Measurements from ENCODE around the gene SEPTIN8.

SEPTIN8 gene

DNA sequence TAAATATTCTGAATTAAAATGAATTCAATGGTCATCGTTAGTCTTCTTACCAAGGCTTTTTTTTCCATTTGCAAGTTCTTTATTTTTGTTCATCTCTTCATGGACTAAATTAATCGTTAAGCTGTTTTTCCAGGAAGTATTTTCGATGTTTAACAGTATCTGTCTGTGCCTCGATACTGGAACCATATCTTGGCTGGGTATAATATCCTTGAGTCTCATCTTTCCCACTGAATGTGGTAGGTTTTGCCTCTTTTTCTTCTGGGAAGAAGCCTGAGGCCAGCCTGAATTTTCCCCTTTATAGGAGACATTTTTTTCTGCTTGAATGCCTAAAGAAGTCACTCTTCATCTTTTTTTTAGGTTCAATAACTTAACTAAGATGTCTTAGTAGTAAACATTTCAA lies 4.0 kb upstream of the SEPTIN8 start:
- Mint-ChIP-seq H3K9me3 (no peaks in the 10 kb centered on the region), H3K4me1 (peaks cover 12 to 23% of the 10 kb centered on the region in 2 donors), H3K27me3 (peaks cover 52 to 77% of the 10 kb centered on the region in 2 donors), H3K27ac (no peak overlapping the region), H3K4me3 (no peak overlapping the region), H3K36me3 (no peaks in the 10 kb centered on the region)
- ATAC-seq (replicated peaks), result no peak
- no peak for DNase-seq

DNA sequence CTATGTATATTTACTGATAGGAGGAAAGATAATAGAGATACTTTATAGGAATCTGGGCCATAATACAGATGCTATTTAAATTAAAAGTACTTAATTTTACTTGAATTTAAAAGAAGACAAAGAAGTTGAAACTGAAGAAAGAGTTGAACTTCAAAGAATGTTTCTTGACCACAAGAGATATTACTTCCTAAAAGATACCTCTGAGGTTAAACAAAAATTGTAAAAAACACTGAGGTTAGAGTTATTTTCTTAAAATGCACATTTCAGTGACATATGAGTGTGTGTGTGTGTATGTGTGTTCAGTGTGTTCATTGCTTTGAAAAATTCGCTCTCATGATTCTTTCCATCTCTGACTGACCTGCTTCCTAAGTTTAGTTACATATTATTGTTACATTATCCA lies 3.5 kb upstream of the SEPTIN8 start:
- H3K4me3 Mint-ChIP-seq, result no peak overlapping the region
- no peak for DNase-seq
- H3K4me1 Mint-ChIP-seq, result peaks cover 11 to 22% of the 10 kb centered on the region in 2 donors
- peaks cover 48 to 77% of the 10 kb centered on the region in 2 donors for H3K27me3 Mint-ChIP-seq
- ATAC-seq (replicated peaks), result no peak
- H3K36me3 Mint-ChIP-seq, result no peaks in the 10 kb centered on the region
- no peak overlapping the region for H3K27ac Mint-ChIP-seq
- H3K9me3 Mint-ChIP-seq, result no peaks in the 10 kb centered on the region

DNA sequence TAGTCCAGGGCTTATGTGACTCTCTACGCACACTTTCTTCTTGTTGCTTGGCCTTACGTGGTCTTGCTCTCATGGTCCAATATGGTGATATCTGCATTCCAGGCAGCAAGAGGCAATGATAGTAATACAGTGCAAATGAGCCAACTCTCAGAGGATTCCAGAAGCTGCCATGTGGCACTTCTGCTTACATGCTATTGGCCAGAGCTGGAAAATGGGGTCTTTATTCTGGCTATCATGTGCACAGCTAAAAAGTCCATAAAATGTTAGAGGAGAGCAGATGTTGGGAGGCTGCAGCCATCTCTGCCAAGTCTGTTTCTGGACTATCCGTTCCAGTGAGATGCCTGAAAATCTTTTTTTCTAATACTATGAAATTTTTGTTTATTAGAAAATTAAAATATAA lies 2.9 kb upstream of the SEPTIN8 start:
- Mint-ChIP-seq H3K27me3 (peaks cover 47 to 77% of the 10 kb centered on the region in 2 donors), H3K27ac (no peak overlapping the region)

DNA sequence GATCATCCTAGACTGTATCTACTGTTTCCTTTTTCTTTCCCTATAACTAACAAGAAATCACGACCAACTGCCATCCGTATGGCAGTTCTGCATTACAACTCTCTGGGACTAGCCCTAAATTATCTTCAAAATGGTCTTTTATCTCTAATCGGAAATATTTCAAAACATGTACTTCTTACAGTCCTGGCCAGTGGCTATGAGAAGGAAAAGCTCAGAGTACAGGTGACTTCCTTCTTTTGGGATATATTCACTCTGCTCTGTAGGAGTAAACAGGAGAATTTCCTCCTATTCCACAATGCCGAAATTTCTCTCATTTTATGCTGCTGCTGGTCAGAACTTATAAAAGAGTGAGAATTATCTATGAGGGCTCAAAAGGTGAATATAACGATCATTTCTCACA lies 1.8 kb upstream of the SEPTIN8 start:
- H3K27me3 Mint-ChIP-seq, result peaks cover 53 to 79% of the 10 kb centered on the region in 2 donors

More for the DNA sequence above, 2.9 kb upstream of the SEPTIN8 start:
- ATAC-seq (replicated peaks) (no peak), DNase-seq (no peak)
- Mint-ChIP-seq H3K9me3 (no peaks in the 10 kb centered on the region), H3K4me3 (no peak overlapping the region), H3K36me3 (no peaks in the 10 kb centered on the region), H3K4me1 (peaks cover 6 to 16% of the 10 kb centered on the region in 2 donors)

DNA sequence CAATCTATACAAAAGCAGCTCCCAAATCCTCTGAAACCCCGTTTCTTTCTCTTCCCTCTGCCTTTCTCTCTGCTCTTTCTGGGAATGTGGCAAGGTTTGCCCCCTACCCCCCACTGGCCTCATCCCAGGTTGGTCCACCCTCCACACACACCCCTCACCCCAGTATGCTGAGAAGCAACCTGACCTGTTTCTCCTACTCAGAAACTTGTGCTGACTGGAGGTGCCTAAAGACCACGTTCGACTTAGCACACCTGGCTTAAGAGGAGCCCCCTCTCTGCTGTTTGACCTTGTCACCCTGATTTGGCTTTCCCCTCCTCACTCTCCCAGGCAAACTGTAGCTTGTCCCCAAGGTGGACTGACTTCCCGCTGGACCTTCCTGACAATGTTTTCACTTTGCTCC lies 1.1 kb upstream of the SEPTIN8 start:
- no peaks in the 10 kb centered on the region for H3K9me3 Mint-ChIP-seq
- peaks cover 55 to 79% of the 10 kb centered on the region in 2 donors for H3K27me3 Mint-ChIP-seq
- H3K4me1 Mint-ChIP-seq, result peaks cover 5 to 15% of the 10 kb centered on the region in 2 donors
- peak overlapping the region; percentile 56 for H3K27ac Mint-ChIP-seq
- no peaks in the 10 kb centered on the region for H3K36me3 Mint-ChIP-seq
- ATAC-seq (replicated peaks) (no peak), DNase-seq (no peak)
- H3K4me3 Mint-ChIP-seq, result peak overlapping the region; percentile 77 to 81

More for the DNA sequence above, 1.8 kb upstream of the SEPTIN8 start:
- Mint-ChIP-seq H3K36me3 (no peaks in the 10 kb centered on the region), H3K4me1 (peaks cover 5 to 15% of the 10 kb centered on the region in 2 donors), H3K27ac (no peak overlapping the region), H3K9me3 (no peaks in the 10 kb centered on the region), H3K4me3 (no peak overlapping the region)
- no peak for ATAC-seq (replicated peaks)
- DNase-seq, result no peak

DNA sequence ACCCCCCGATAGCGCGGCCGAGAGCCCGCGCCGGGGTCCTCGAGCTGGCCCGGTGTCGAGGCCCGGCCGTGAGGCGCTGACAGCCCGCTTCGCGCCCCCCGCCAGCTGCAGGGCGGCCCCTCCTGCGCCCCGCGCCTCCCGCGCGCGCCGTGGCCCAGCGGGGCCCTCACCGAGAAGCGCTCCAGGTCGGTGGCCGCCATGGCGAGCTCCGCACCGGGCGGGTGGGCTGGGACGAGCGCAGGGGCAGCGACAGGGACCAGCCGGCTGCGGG lies 166 bp downstream of the SEPTIN8 start:
- no peak overlapping the region for H3K27ac Mint-ChIP-seq
- H3K36me3 Mint-ChIP-seq, result no peaks in the 10 kb centered on the region
- ATAC-seq (replicated peaks) (no peak), DNase-seq (no peak)
- peaks cover 48 to 79% of the 10 kb centered on the region in 2 donors for H3K27me3 Mint-ChIP-seq
- peak overlapping the region in 1 of 2 donors; percentile 77 for H3K4me3 Mint-ChIP-seq
- H3K9me3 Mint-ChIP-seq, result no peaks in the 10 kb centered on the region
- H3K4me1 Mint-ChIP-seq, result peaks cover 5 to 8% of the 10 kb centered on the region in 2 donors

DNA sequence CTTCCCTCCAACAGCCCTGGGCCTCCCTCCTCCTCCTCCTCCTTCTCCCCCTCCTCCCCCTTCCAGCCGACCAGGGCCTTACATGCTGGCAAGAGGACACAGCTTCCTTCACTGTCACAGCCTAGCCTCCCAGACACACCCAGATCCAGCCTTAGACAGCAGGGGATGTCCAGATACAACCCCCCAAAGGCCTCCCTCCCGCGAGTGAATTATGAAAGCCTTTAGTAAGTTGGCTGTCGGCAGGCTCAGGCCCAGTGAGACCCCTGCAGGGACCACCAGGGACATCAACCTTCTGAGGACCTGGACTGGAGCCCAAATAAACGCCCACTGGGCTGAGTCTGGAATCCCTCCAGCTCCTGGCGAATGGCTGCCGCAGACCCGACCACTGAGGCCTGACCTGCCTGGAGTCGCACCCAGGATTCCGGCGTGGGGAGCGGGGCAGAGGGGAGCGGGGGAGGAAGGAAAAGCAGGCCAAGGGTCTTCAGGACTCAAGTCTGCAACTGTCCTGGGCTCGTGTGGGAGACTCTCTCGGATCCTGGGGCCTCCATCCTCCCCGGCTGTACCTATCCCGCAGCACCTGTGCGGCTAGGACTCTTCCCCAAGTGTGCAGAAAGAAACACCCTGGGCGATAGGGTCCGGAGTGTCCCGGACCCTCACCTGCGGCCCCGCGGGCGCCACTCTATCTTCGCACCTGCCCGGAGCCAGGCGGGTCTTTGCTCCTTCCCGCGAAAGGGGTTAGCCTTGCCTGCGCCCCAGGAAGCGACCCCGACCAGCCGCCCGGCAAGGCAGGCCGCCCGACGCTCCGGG lies 705 bp downstream of the SEPTIN8 start:
- DNase-seq, result no peak
- peak; percentile 27 to 32 for ATAC-seq (replicated peaks)
- H3K4me1 Mint-ChIP-seq, result peaks cover 5 to 8% of the 10 kb centered on the region in 2 donors
- H3K27me3 Mint-ChIP-seq, result peaks cover 43 to 74% of the 10 kb centered on the region in 2 donors
- H3K4me3 Mint-ChIP-seq, result peak overlapping the region; percentile 60 to 77
- no peaks in the 10 kb centered on the region for H3K9me3 Mint-ChIP-seq
- H3K36me3 Mint-ChIP-seq, result no peaks in the 10 kb centered on the region
- H3K27ac Mint-ChIP-seq, result peak overlapping the region; percentile 56

DNA sequence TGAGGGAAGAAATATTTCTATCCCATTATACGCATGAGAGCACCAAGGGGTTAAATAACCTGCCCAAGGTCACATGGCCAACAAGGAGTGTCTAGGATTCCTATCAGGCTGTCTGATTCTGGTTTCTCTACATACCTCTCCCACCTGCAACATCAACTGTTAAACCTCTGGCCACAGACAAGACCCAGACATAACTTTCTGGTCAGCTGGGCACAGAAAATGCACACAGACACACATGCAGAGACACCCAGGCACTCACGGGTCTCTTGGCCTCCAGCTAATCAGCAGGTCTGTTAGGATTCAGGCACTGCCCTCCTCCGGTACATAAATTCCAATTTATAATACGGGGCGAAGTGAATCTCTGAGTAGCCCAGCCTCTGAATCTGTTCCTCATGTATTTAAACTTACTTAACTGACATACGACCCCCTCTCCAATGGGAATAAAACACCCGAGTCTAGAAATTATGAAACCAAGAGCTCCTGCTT lies 1.5 kb downstream of the SEPTIN8 start:
- no peak overlapping the region for H3K27ac Mint-ChIP-seq
- peaks cover 41 to 69% of the 10 kb centered on the region in 2 donors for H3K27me3 Mint-ChIP-seq
- DNase-seq (no peak), ATAC-seq (replicated peaks) (no peak)
- no peak overlapping the region for H3K4me3 Mint-ChIP-seq
- H3K4me1 Mint-ChIP-seq, result peaks cover 5 to 8% of the 10 kb centered on the region in 2 donors
- H3K36me3 Mint-ChIP-seq, result no peaks in the 10 kb centered on the region
- no peaks in the 10 kb centered on the region for H3K9me3 Mint-ChIP-seq

DNA sequence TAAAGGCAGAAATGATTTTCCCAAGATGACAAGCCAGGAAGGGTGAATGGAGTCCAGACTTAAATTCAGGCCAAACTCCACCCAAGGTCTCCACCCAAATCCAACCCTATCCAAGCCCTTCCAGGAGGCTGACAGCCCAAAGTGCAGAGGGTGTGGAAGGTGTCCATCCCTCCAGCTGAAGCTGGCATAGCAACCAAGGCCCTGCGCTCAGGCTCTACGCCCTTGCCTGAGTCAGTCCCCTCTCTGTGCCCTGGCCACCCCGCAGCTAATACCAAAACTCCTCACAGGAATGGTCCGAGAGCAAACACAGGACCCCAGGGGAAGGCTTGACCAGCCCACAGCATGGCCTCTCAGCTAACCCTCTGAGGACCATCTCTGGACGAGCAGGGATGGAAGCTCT lies 2.1 kb downstream of the SEPTIN8 start:
- H3K9me3 Mint-ChIP-seq, result no peaks in the 10 kb centered on the region
- peaks cover 39 to 66% of the 10 kb centered on the region in 2 donors for H3K27me3 Mint-ChIP-seq
- H3K36me3 Mint-ChIP-seq, result no peaks in the 10 kb centered on the region
- ATAC-seq (replicated peaks), result no peak
- no peak for DNase-seq
- H3K4me3 Mint-ChIP-seq, result no peak overlapping the region
- no peak overlapping the region for H3K27ac Mint-ChIP-seq
- H3K4me1 Mint-ChIP-seq, result peaks cover 5 to 8% of the 10 kb centered on the region in 2 donors

DNA sequence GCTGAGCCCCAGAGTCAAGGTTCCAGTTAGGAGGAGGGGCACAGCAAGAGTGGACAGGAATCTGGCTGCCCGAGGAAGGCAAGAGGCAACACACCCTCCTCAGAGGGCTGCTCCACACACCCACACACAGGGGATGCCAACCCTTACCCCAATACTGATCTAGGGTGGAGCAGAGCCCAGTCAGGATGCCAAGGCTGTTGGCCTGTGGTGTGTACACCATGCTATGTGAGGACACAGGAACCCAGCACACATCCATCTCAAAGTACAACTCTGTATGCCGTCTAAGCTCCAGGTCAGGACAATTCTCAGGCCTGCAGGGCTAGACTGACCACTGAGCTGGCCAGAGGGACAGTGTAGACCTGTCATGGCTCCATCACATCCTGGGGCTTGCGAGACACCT lies 2.6 kb downstream of the SEPTIN8 start:
- ATAC-seq (replicated peaks) (no peak), DNase-seq (no peak)
- Mint-ChIP-seq H3K27me3 (peaks cover 34 to 62% of the 10 kb centered on the region in 2 donors), H3K9me3 (no peaks in the 10 kb centered on the region), H3K4me3 (no peak overlapping the region), H3K4me1 (peaks cover 5 to 8% of the 10 kb centered on the region in 2 donors), H3K36me3 (no peaks in the 10 kb centered on the region), H3K27ac (no peak overlapping the region)

DNA sequence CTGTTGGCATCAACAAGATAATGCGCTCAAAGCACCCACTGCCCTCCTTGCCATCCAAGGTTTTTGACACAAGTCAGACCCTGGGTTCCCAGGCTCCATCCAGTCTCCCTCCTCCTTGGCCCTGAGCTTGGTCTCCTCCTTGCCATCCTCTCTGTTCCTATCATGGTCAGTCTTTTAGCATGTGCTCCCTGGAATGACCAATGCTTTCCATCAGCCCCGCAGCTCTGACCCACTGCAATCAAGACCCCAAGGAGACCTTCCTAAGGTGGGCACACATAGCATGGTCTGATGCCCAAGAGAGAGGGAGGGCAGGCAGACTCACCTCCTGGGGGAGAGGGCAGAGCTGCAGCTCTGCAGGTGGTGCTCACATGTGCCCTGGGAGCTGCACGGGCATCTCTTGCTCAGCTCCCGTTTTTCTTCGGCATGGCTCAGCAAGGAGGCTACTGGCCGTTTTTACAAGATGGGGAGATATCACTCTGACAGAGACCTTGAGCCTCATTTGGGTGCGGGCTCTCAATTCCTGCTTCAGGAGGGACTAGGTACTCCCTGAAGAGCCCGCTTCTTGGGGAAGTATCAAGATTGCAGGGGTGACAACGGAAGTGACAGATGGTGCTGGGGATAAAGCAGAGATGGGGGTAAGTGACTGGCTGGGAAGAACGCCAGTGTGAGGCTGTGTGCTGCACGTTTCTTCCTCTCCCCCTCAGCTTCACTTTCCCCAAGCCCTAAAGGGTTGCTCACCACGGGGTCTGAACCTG lies 3.3 kb downstream of the SEPTIN8 start:
- ATAC-seq (replicated peaks), result no peak
- Mint-ChIP-seq H3K27ac (no peak overlapping the region), H3K36me3 (no peaks in the 10 kb centered on the region), H3K9me3 (no peaks in the 10 kb centered on the region), H3K4me3 (no peak overlapping the region), H3K4me1 (peaks cover 5 to 8% of the 10 kb centered on the region in 2 donors), H3K27me3 (peaks cover 29 to 58% of the 10 kb centered on the region in 2 donors)
- DNase-seq, result no peak

DNA sequence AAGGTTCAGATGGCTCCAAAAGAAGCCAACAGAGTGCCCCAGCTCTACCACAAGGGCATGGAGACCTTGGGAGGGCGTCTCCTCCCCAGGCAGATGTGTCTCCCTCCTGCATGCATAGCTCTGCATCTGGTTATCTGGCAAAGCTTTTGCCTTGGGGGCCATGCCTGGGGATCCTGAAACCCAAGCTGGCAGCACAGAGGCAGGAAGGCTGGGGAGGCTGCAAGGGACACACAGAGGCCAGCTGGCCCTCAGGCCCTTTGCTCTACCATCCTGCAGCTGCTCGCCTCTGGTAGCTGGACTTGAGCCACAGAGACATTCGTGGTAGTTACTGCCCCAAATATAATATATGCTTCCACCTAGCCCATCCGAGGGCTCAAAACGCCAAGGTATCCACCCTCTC lies 3.9 kb downstream of the SEPTIN8 start:
- DNase-seq, result no peak
- Mint-ChIP-seq H3K36me3 (no peaks in the 10 kb centered on the region), H3K27ac (no peak overlapping the region)

DNA sequence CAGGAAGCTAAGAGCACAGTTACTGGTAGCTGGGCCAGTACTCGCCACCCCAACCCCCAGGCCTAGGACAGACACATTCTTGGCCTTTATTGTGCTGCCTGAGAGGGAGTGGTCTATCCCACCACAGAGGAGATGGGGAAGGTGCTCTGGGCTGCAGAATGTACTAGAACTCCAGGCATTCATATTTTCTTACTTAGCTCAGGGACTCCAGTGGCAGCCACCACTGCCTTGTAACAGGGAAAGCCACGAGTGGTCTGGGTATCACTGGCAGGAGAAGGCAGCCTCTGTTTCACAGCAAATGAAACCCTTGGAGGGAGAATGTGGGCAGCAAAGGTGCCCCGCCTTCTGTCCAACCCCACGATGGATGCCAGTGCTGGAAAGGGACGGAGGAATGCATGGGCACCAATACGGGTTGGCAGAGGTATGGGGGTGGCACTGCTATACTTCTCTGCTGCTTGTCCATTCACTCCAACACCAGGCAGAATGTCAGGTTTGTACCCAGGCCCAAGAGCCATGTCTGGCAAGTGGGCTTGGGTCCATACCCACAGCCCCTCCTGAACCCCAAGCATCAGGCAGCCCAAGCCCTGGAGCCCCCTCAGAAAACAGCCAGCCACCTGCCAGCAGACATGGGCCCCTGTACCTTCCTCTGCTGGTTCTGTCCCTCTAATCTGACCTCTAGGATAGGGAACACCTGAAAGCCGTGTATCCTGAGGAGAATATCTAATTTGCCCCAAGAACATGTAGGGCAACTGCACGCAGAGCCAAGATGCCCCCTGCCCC lies 4.6 kb downstream of the SEPTIN8 start:
- H3K27me3 Mint-ChIP-seq, result peaks cover 18 to 53% of the 10 kb centered on the region in 2 donors

More for the DNA sequence above, 3.9 kb downstream of the SEPTIN8 start:
- peaks cover 22 to 57% of the 10 kb centered on the region in 2 donors for H3K27me3 Mint-ChIP-seq
- H3K9me3 Mint-ChIP-seq, result no peaks in the 10 kb centered on the region
- ATAC-seq (replicated peaks), result no peak
- peaks cover 3 to 4% of the 10 kb centered on the region in 2 donors for H3K4me1 Mint-ChIP-seq
- no peak overlapping the region for H3K4me3 Mint-ChIP-seq

DNA sequence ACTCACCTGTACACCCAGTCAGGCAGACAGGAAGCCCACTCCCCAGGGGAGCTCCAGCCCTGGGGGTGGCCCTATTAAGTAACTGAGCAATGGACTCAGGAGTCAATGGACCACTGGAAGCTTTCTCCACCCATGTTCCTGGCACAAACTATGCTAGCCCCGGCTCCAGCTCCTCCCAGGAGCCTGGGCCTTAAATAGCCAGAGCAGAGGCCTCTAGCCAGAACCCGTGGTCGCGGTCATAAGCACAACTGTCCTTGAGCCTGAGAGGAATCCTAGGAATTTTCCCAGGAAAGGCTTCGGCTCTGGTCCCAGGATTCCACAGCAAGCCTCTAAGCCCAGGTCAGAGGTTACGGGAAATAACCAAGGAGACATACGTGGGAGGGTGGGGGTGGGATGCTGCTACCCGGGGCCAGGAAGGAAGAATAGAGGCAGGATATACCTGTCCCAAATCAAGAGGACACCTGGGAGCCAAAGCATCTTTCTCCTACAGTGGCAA lies 5.5 kb downstream of the SEPTIN8 start:
- Mint-ChIP-seq H3K27ac (no peak overlapping the region), H3K4me3 (no peak overlapping the region), H3K27me3 (peaks cover 18 to 60% of the 10 kb centered on the region in 2 donors), H3K9me3 (no peaks in the 10 kb centered on the region), H3K36me3 (no peaks in the 10 kb centered on the region), H3K4me1 (no peaks in the 10 kb centered on the region)
- DNase-seq (no peak), ATAC-seq (replicated peaks) (no peak)

More for the DNA sequence above, 4.6 kb downstream of the SEPTIN8 start:
- Mint-ChIP-seq H3K9me3 (no peaks in the 10 kb centered on the region), H3K36me3 (no peaks in the 10 kb centered on the region), H3K4me1 (no peaks in the 10 kb centered on the region), H3K27ac (no peak overlapping the region), H3K4me3 (no peak overlapping the region)
- DNase-seq, result no peak
- ATAC-seq (replicated peaks), result no peak
